Activated CD8-positive, alpha-beta T cell treated with anti-CD3 and anti-CD28 coated beads, Interleukin-2, amount 10 ng/mL, durations not matched to agents 7 days and 5 days (primary cell): ENCODE data around the gene NT5C3B. TPM values are rescaled to one million over a fixed set of nuclear protein-coding genes. Genes with fewer than 3 reads are reported as not detected.
"Not testable (repeated sequence)": the region's sequence is repeated elsewhere in the genome, so short reads cannot be mapped to it uniquely, and the experiment has no call there.

Experiments used
- ATAC-seq: fragments of 150-1000 bp; cut with Tn5 transposase; one replicate; pipeline ENCODE4 v1.10.0; 2021; ENCODE audit warnings: moderate library complexity
- CTCF ChIA-PET: fragments of 350-600 bp; sonication (Branson Sonifier 250); formaldehyde crosslinking; loops from one replicate; lab custom pipeline; 2021; ENCODE audit warnings: antibody characterized with exemption; lab: Charles Lee
- POLR2A ChIA-PET: fragments of 350-600 bp; sonication (Branson Sonifier 250); formaldehyde crosslinking; loops from one replicate; lab custom pipeline; 2021; ENCODE audit warnings: antibody characterized with exemption; lab: Charles Lee
- DNase-seq: peaks from one replicate; pipeline ENCODE4 v3.0.0-alpha.2; 2020
- H3K27ac Mint-ChIP-seq: one replicate; pipeline ENCODE4 v1.8.0; 2021; ENCODE audit warnings: mild to moderate bottlenecking, mixed read lengths
- H3K27me3 Mint-ChIP-seq: one replicate; pipeline ENCODE4 v1.8.0; 2021; ENCODE audit warnings: low read depth, mixed read lengths
- H3K36me3 Mint-ChIP-seq: one replicate; pipeline ENCODE4 v1.8.0; 2021; ENCODE audit warnings: low read depth, mixed read lengths
- H3K4me1 Mint-ChIP-seq: one replicate; pipeline ENCODE4 v1.8.0; 2021; ENCODE audit warnings: low read depth, mixed read lengths
- H3K4me3 Mint-ChIP-seq: one replicate; pipeline ENCODE4 v1.8.0; 2021; ENCODE audit warnings: mild to moderate bottlenecking, mixed read lengths
- H3K9me3 Mint-ChIP-seq: one replicate; pipeline ENCODE4 v1.8.0; 2022; ENCODE audit warnings: mixed read lengths; ENCODE audit not compliant: insufficient read depth
- total RNA-seq, 2 experiments: library from RNA; stranded (reverse); gene quantifications; one replicate each; pipeline ENCODE4 v1.2.3, GENCODE V29; 2021

Gene NT5C3B
- 10 to 100 TPM; 15.7 to 17.8 TPM for total RNA-seq

GRCh38 chr17:41835800-41836549 is at the start of gene NT5C3B:
NT5C3B (minus strand) TSS chr17:41836232; CDS start chr17:41836193, 39 bp downstream.
- peak within 1 kb of the TSS; percentile 75 for H3K4me3 Mint-ChIP-seq
- ATAC-seq, result peak; percentile 86
- no peaks in the 10 kb centered on the region for H3K27me3 Mint-ChIP-seq
- H3K36me3 Mint-ChIP-seq, result peaks cover 5% of the 10 kb centered on the region
- ChIA-PET POLR2A (no interaction called here), CTCF (interaction anchor here (1.3 to 1.4 kb wide), 2 partner anchors 24 to 144 kb away, joined by 3 to 7 read pairs; partner anchors contain the start of gene P3H4)
- peak within 1 kb of the TSS; percentile 34 for H3K27ac Mint-ChIP-seq
- H3K4me1 Mint-ChIP-seq, result peaks cover 14% of the 10 kb centered on the region
- DNase-seq, result peak; percentile 51
- H3K9me3 Mint-ChIP-seq, result no peaks in the 10 kb centered on the region

- H3K9me3 Mint-ChIP-seq, result no peaks in the 10 kb centered on the region
- H3K27ac Mint-ChIP-seq, result no peak overlapping the region
- DNase-seq (no peak), ATAC-seq (no peak)
- no peaks in the 10 kb centered on the region for H3K27me3 Mint-ChIP-seq
- H3K4me3 Mint-ChIP-seq, result no peak overlapping the region
- ChIA-PET CTCF (interaction anchor here (1.1 kb wide), 1 partner anchor 149 kb away, joined by 3 read pairs; no protein-coding TSS in a partner anchor), POLR2A (no interaction called here)
- H3K4me1 Mint-ChIP-seq, result no peaks in the 10 kb centered on the region
- peaks cover 56% of the 10 kb centered on the region for H3K36me3 Mint-ChIP-seq
Measured at GRCh38 chr17:41885733-41886132, 49.7 kb upstream of the NT5C3B start.

- H3K4me3 Mint-ChIP-seq, result no peak overlapping the region
- CTCF ChIA-PET, result no interaction called here
- POLR2A ChIA-PET, result interaction anchor here (0.7 kb wide), 1 partner anchor 19 kb away, joined by 3 read pairs; no protein-coding TSS in a partner anchor
- H3K27me3 Mint-ChIP-seq, result no peaks in the 10 kb centered on the region
- no peaks in the 10 kb centered on the region for H3K4me1 Mint-ChIP-seq
- ATAC-seq (no peak), DNase-seq (no peak)
- H3K27ac Mint-ChIP-seq, result no peak overlapping the region
- H3K9me3 Mint-ChIP-seq, result no peaks in the 10 kb centered on the region
- peaks cover 63% of the 10 kb centered on the region for H3K36me3 Mint-ChIP-seq
Measured at GRCh38 chr17:41882756-41883155, 46.7 kb upstream of the NT5C3B start.

GRCh38 chr17:41880130-41880529 is 44.1 kb upstream of the NT5C3B start:
- no peak for DNase-seq
- Mint-ChIP-seq H3K27me3 (no peaks in the 10 kb centered on the region), H3K4me3 (no peak overlapping the region), H3K9me3 (no peaks in the 10 kb centered on the region), H3K36me3 (peaks cover 56% of the 10 kb centered on the region), H3K4me1 (no peaks in the 10 kb centered on the region), H3K27ac (no peak overlapping the region)
- ChIA-PET CTCF (no interaction called here), POLR2A (interaction anchor here (0.6 kb wide), 1 partner anchor 88 kb away, joined by 3 read pairs; no protein-coding TSS in a partner anchor)
- ATAC-seq, result no peak

GRCh38 chr17:41874293-41874670 is 38.2 kb upstream of the NT5C3B start:
- H3K4me1 Mint-ChIP-seq, H3K9me3 Mint-ChIP-seq, ATAC-seq, H3K27me3 Mint-ChIP-seq, H3K4me3 Mint-ChIP-seq, DNase-seq, H3K27ac Mint-ChIP-seq: not testable (repeated sequence)
- ChIA-PET POLR2A (interaction anchor here (1.0 kb wide), 1 partner anchor 9 kb away, joined by 3 read pairs; the partner anchor contains the start of gene KLHL11), CTCF (interaction anchor here (0.8 kb wide), 1 partner anchor 184 kb away, joined by 3 read pairs; no protein-coding TSS in a partner anchor)
- H3K36me3 Mint-ChIP-seq, result peaks cover 63% of the 10 kb centered on the region

- no peak for DNase-seq
- no peak overlapping the region for H3K4me3 Mint-ChIP-seq
- H3K27ac Mint-ChIP-seq, result no peak overlapping the region
- peaks cover 65% of the 10 kb centered on the region for H3K36me3 Mint-ChIP-seq
- H3K4me1 Mint-ChIP-seq, result peaks cover 4% of the 10 kb centered on the region
- no peaks in the 10 kb centered on the region for H3K27me3 Mint-ChIP-seq
- H3K9me3 Mint-ChIP-seq, result no peaks in the 10 kb centered on the region
- CTCF ChIA-PET, result interaction anchor here (0.8 kb wide), 1 partner anchor 183 kb away, joined by 3 read pairs; no protein-coding TSS in a partner anchor
- no peak for ATAC-seq
- POLR2A ChIA-PET, result interaction anchor here (0.6 to 1.0 kb wide), 2 partner anchors 9 to 141 kb away, joined by 3 read pairs; partner anchors contain the start of gene KLHL11
Measured at GRCh38 chr17:41873559-41874292, 37.7 kb upstream of the NT5C3B start.

- ChIA-PET CTCF (no interaction called here), POLR2A (no interaction called here)
- Mint-ChIP-seq H3K4me1 (peaks cover 8% of the 10 kb centered on the region), H3K27me3 (no peaks in the 10 kb centered on the region), H3K27ac (no peak overlapping the region), H3K4me3 (no peak overlapping the region), H3K9me3 (no peaks in the 10 kb centered on the region), H3K36me3 (peaks cover 65% of the 10 kb centered on the region)
- no peak for ATAC-seq
- DNase-seq, result no peak
Measured at GRCh38 chr17:41871789-41872188, 35.8 kb upstream of the NT5C3B start.

- no peak overlapping the region for H3K4me3 Mint-ChIP-seq
- ChIA-PET POLR2A (interaction anchor here (0.6 to 0.8 kb wide), 2 partner anchors 20 to 96 kb away, joined by 3 to 4 read pairs; partner anchors contain the start of gene CNP), CTCF (interaction anchor here (0.9 kb wide), 1 partner anchor 133 kb away, joined by 3 read pairs; no protein-coding TSS in a partner anchor)
- H3K27ac Mint-ChIP-seq, result no peak overlapping the region
- H3K4me1 Mint-ChIP-seq, result peaks cover 8% of the 10 kb centered on the region
- H3K9me3 Mint-ChIP-seq, result no peaks in the 10 kb centered on the region
- ATAC-seq (no peak), DNase-seq (no peak)
- peaks cover 60% of the 10 kb centered on the region for H3K36me3 Mint-ChIP-seq
- H3K27me3 Mint-ChIP-seq, result no peaks in the 10 kb centered on the region
Measured at GRCh38 chr17:41870627-41871026, 34.6 kb upstream of the NT5C3B start.

GRCh38 chr17:41870097-41870496 is 34.1 kb upstream of the NT5C3B start:
- Mint-ChIP-seq H3K27me3 (no peaks in the 10 kb centered on the region), H3K27ac (peak overlapping the region; percentile 20), H3K36me3 (peaks cover 58% of the 10 kb centered on the region), H3K4me1 (peaks cover 12% of the 10 kb centered on the region), H3K9me3 (no peaks in the 10 kb centered on the region), H3K4me3 (no peak overlapping the region)
- no peak for ATAC-seq
- POLR2A ChIA-PET, result interaction anchor here (0.6 to 0.9 kb wide), 3 partner anchors 9 to 96 kb away, joined by 3 to 4 read pairs (median 3); partner anchors contain the start of gene CNP
- no peak for DNase-seq
- CTCF ChIA-PET, result interaction anchor here (0.9 kb wide), 1 partner anchor 132 kb away, joined by 3 read pairs; no protein-coding TSS in a partner anchor

GRCh38 chr17:41869426-41869825 is 33.4 kb upstream of the NT5C3B start:
- ATAC-seq (no peak), DNase-seq (no peak)
- POLR2A ChIA-PET, result interaction anchor here (0.9 kb wide), 1 partner anchor 9 kb away, joined by 3 read pairs; no protein-coding TSS in a partner anchor
- H3K9me3 Mint-ChIP-seq, result no peaks in the 10 kb centered on the region
- CTCF ChIA-PET, result no interaction called here
- H3K36me3 Mint-ChIP-seq, result peaks cover 54% of the 10 kb centered on the region
- peaks cover 12% of the 10 kb centered on the region for H3K4me1 Mint-ChIP-seq
- no peak overlapping the region for H3K4me3 Mint-ChIP-seq
- H3K27me3 Mint-ChIP-seq, result no peaks in the 10 kb centered on the region
- no peak overlapping the region for H3K27ac Mint-ChIP-seq

- no peak for DNase-seq
- ChIA-PET CTCF (interaction anchor here (1.3 kb wide), 1 partner anchor 57 kb away, joined by 3 read pairs; the partner anchor contains the start of gene P3H4), POLR2A (no interaction called here)
- no peak for ATAC-seq
- Mint-ChIP-seq H3K27me3 (no peaks in the 10 kb centered on the region), H3K9me3 (no peaks in the 10 kb centered on the region), H3K36me3 (peaks cover 49% of the 10 kb centered on the region), H3K4me3 (no peak overlapping the region), H3K27ac (no peak overlapping the region), H3K4me1 (peaks cover 12% of the 10 kb centered on the region)
Measured at GRCh38 chr17:41868568-41868967, 32.5 kb upstream of the NT5C3B start.
